ENCODE data around the gene NRDE2. TPM values are rescaled to one million over a fixed set of nuclear protein-coding genes. Genes with fewer than 3 reads are reported as not detected.
A peak's percentile ranks its signal among the peaks of the same experiment; 100 is the strongest.

Gene NRDE2
- total RNA-seq, 1 donor from 2014 or later, result 10.2 TPM

GRCh38 chr14:90355540-90356518 lies 24.1 kb upstream of the NRDE2 start:
- H3K27ac ChIP-seq, result peak overlapping the region; percentile 80
- no peaks in the 10 kb centered on the region for H4K20me1 ChIP-seq (ENCODE audit: low read depth)
- no peaks in the 10 kb centered on the region for H3K9me3 ChIP-seq (ENCODE audit: low read depth)
- peaks cover 19% of the 10 kb centered on the region for H3K4me1 ChIP-seq
- H3K27me3 ChIP-seq, result no peaks in the 10 kb centered on the region
- DNase-seq (ENCODE audit: low spot score), result peak; percentile 79
- H3K79me2 ChIP-seq (ENCODE audit: low read depth), result no peaks in the 10 kb centered on the region
- Mint-ChIP-seq H3K4me3 (no peak overlapping the region), H3K9me3 (no peaks in the 10 kb centered on the region), H3K36me3 (no peaks in the 10 kb centered on the region), H3K27ac (peak overlapping the region; percentile 21), H3K27me3 (ENCODE audit: insufficient read depth, low read depth) (peaks cover 2% of the 10 kb centered on the region), H3K4me1 (peaks cover 13% of the 10 kb centered on the region)
- no peaks in the 10 kb centered on the region for H3K36me3 ChIP-seq
- H3F3A ChIP-seq (ENCODE audit: low read depth), result peaks cover 24% of the 10 kb centered on the region
- no peak overlapping the region for H3K9ac ChIP-seq
- H3K4me3 ChIP-seq, result peak overlapping the region; percentile 1
- TF ChIP-seq EZH2phosphoT487 (IDR thresholded peaks at IDR 0.05) (peak; percentile 41), EZH2 (IDR thresholded peaks at IDR 0.05) (no peak), CTCF (IDR thresholded peaks at IDR 0.05) (no peak)
- no peak overlapping the region for H2AFZ ChIP-seq (replicated peaks)
- H3K4me2 ChIP-seq, result peak overlapping the region; percentile 56

GRCh38 chr14:90354551-90355298 lies 23.0 kb upstream of the NRDE2 start:
- no peaks in the 10 kb centered on the region for H3K9me3 ChIP-seq (ENCODE audit: low read depth)
- peak overlapping the region; percentile 63 for H3K27ac ChIP-seq
- H3K36me3 ChIP-seq, result no peaks in the 10 kb centered on the region
- no peaks in the 10 kb centered on the region for H3K27me3 ChIP-seq
- H3K36me3 Mint-ChIP-seq, result no peaks in the 10 kb centered on the region
- no peak overlapping the region for H3K9ac ChIP-seq
- H3K4me1 Mint-ChIP-seq, result peaks cover 13% of the 10 kb centered on the region
- peaks cover 24% of the 10 kb centered on the region for H3F3A ChIP-seq (ENCODE audit: low read depth)
- H3K4me3 ChIP-seq, result no peak overlapping the region
- no peak for TF ChIP-seq CTCF (IDR thresholded peaks at IDR 0.05)
- TF ChIP-seq EZH2phosphoT487 (IDR thresholded peaks at IDR 0.05), result no peak
- TF ChIP-seq EZH2 (IDR thresholded peaks at IDR 0.05), result no peak
- peak overlapping the region; percentile 72 for H2AFZ ChIP-seq (replicated peaks)
- H3K27me3 Mint-ChIP-seq (ENCODE audit: insufficient read depth, low read depth), result peaks cover 4% of the 10 kb centered on the region
- no peak for DNase-seq (ENCODE audit: low spot score)
- H3K4me1 ChIP-seq, result peaks cover 19% of the 10 kb centered on the region
- H3K9me3 Mint-ChIP-seq, result no peaks in the 10 kb centered on the region
- H4K20me1 ChIP-seq (ENCODE audit: low read depth), result no peaks in the 10 kb centered on the region
- peak overlapping the region; percentile 56 for H3K4me2 ChIP-seq
- no peak overlapping the region for H3K27ac Mint-ChIP-seq
- no peaks in the 10 kb centered on the region for H3K79me2 ChIP-seq (ENCODE audit: low read depth)
- H3K4me3 Mint-ChIP-seq, result no peak overlapping the region

GRCh38 chr14:90349739-90350138 lies 18.0 kb upstream of the NRDE2 start:
- no peak overlapping the region for H3K9ac ChIP-seq

More at GRCh38 chr14:90349739-90350138, 18.0 kb upstream of the NRDE2 start:
- Histone ChIP-seq H4K20me1 (ENCODE audit: low read depth) (no peaks in the 10 kb centered on the region), H3K9me3 (ENCODE audit: low read depth) (no peaks in the 10 kb centered on the region), H2AFZ (replicated peaks) (no peak overlapping the region), H3K27ac (no peak overlapping the region), H3K4me1 (peaks cover 5% of the 10 kb centered on the region), H3F3A (ENCODE audit: low read depth) (peaks cover 2% of the 10 kb centered on the region), H3K4me3 (no peak overlapping the region), H3K36me3 (no peaks in the 10 kb centered on the region), H3K79me2 (ENCODE audit: low read depth) (no peaks in the 10 kb centered on the region), H3K4me2 (no peak overlapping the region), H3K27me3 (no peaks in the 10 kb centered on the region)
- no peaks in the 10 kb centered on the region for H3K9me3 Mint-ChIP-seq
- H3K4me1 Mint-ChIP-seq, result no peaks in the 10 kb centered on the region
- H3K27me3 Mint-ChIP-seq (ENCODE audit: insufficient read depth, low read depth), result peaks cover 9% of the 10 kb centered on the region
- TF ChIP-seq CTCF (IDR thresholded peaks at IDR 0.05) (no peak), EZH2phosphoT487 (IDR thresholded peaks at IDR 0.05) (no peak), EZH2 (IDR thresholded peaks at IDR 0.05) (no peak)
- no peaks in the 10 kb centered on the region for H3K36me3 Mint-ChIP-seq
- H3K27ac Mint-ChIP-seq, result no peak overlapping the region
- no peak overlapping the region for H3K4me3 Mint-ChIP-seq
- DNase-seq (ENCODE audit: low spot score), result no peak
